Midbrain (tissue), 1 donor: ENCODE results near the gene PCDHB1.

ENCODE experiments used
- DNase-seq: peaks from one replicate; lab custom pipeline; 2025; lab: John Stamatoyannopoulos, UW

Gene PCDHB1, protein sequence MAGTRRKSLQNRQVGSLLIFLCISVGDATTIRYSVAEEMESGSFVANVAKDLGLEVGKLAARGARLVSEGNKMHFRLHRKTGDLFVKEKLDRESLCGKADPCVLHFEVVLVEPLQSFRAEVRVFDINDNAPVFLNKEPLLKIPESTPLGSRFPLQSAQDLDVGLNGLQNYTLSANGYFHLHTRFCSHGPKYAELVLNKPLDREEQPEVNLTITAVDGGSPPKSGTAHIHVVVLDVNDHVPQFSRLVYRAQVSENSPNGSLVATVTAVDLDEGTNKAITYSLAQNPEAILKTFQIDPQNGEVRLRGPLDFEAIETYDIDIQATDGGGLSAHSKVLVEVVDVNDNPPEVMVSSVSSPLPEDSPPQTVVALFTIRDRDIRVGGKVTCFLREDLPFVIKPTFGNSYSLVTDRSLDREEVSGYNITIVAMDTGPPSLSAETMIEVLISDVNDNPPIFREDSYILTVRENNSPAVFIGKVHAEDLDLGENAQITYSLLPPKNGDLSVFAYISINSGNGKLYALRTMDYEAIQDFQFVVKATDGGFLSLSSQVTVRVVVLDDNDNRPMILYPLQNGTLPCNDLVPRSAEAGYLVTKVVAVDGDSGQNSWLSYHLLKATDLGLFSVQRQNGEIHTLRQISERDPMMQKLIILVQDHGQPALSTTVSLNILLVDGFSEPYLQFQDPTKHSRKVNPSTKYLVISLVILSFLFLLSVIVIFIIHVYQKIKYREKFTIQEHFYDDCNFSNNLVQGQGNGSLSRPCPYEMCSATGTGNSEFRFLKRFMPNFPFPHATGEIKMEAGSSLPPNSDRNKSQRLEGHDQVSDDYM

DNA sequence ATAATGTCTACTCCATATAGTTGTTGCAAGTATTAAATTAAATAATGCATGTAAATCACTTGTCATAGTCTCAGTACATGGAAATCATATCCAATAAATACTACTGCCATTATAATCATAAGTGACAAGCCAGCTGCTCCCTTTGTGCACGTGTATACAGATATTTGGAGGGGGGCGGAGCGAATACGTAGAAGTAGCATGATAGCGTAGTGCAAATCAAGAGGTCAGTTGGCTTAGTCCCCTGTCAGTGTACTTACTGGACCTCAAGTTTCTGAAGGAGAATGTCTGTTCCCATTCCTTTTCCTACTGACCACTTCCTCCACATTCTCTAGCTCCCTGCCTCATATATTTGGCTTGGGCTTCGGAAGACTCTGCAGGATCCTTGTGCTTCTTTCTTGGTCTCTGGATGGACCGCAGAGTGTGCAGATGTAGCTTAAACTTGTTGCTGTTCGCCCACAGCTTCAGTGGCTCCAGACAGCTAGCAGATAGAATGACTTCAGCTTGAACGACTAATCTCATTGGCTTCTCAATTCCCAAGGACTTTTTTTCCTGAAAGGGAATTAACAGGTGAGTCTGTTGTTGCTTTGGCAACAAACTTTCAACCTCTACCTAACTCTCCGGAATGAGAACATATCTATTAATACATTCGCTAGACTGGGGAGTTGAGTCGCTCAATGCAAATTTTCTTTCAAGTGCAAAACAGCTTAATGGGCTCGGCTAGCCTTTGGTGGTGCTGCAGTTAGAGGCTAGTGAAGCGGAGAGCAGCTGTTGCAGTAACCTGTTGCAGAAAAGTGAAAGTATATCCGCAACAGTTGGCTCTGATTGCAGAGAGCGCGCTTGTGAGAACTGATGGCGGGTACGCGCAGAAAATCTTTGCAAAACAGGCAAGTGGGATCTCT lies at the start of gene PCDHB1:
TSS of gene PCDHB1 (plus strand) at position 753 of the 899 bp plus-strand sequence. CDS start at position 850, 97 bp downstream.
- no peak for DNase-seq

DNA sequence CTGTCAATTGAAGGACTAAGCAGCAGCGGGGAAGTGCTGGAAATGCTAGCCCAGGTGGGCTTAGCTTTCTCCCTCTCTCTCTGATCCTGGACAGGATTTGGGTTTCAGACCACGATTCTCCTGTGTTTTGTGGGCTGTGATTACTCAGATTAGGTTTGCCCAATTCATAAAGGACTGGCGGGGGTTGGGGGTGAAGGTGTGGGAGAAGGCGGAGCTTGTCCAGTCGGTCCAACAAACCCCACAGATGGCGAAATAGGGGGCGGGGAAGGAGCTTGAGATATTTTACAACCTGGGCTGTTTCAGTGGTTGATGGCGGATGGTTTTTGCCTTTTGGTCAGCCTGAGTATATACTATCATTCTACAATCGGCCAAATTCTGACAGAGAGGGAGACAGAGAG lies 49.7 kb upstream of the PCDHB1 start:
- DNase-seq = no peak

DNA sequence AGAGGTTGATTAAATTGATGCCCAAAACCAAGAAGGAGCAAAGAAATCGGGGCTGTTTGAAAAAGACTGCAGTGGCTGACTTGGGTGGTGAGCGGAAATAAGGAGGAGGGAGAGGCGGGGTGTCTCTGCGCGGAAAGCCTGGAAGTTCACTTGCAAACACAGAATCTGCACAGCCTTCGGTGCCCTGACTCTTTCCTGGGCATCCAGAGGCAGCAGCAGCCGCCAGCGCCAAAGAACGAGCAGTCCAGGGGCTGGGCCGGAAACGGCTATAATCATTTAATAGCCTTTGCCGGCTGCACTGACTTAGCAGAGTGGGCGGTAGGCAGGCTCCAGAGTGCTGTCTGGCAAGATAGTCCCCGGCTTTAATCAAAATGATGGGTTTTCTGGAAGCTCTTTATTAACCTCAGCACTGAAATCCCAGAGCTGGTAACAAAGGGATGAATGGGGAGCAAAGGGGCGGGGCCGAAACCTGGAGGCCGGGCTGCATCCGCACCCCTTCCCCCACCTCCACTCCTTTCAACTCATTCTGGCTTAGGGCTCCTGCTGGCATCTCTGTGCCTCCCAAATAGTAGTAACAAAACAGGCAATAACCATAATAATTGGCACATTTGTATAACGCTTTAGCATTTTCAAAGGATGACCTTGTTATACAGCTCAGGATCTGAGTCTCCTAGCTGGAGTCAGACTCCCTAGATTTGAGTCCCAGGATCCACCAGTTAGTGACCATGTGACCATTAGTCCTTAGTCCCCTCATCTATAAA lies 49.1 kb upstream of the PCDHB1 start:
- no peak for DNase-seq

DNA sequence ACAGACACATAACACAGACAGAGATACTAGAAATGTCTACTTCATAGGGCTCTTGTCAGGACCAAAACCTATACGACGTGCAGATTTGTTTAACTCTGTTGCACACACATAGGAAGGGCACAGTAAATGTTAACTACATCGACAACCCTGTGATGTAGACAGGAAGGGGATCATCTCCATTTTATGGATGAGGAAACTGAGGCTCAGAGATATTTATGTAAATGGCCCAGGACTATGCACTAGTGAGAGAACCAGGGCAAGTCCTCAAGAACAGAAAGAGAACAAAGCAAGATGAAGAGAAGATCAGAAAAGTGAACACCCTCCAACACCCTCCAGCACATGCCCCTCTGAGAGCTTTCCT lies 48.6 kb upstream of the PCDHB1 start:
- no peak for DNase-seq

DNA sequence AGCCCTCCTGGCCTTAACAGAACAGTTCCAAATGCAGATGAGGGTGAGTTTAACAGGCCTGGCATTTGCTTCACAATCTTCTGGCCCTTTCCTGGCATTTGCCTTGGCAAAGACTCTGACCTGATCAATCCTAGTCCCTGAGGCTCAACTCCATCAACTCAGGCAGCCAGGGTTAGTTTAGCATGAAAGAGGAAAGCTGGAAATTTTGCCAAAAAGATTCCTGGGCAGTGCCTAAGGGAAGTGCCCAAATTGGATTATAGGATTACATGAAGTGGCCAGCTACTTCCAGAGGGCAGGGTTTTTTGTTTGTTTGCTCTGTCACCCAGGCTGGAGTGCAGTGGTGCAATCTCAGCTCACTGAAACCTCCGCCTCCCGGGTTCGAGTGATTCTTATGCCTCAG lies 48.1 kb upstream of the PCDHB1 start:
- DNase-seq = no peak

DNA sequence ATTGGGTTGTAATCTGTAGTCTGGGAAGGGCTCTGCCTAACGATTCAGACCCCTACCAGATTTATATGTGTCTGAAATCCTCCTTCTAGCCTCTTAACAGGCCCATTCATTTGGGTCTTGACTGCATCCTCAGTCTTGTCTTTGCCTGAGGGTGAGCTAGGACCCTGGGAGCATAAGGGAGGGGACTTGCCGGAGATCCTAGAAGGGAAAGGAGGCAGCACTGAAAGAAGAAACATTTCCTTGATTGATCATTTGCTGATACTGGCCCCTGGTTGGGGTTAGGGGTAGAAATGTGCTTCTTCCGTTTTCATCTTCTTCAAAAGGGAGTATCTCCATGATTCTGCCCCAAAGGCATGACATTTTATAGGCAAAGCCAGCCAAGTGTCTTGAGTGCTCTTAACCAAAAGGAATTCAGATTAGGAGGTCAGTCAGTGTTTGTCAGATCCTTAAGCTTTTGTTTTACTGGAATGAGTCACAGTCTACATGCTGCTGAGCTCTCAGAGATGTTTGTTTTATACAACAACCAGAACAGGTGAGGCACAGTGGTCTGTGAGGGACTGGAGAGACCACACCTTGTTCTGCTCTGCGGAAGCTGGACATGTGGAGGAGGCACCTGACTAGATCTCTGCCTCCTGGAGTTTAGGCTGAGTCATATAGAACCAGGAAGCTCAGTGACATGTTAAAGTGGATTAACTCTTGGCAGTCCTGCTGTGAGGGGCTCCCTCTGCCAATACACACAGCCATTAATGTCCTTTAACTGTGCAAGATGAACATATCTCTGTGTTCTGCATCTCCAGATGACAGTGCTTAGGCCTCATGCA lies 47.2 kb upstream of the PCDHB1 start:
- DNase-seq = no peak

DNA sequence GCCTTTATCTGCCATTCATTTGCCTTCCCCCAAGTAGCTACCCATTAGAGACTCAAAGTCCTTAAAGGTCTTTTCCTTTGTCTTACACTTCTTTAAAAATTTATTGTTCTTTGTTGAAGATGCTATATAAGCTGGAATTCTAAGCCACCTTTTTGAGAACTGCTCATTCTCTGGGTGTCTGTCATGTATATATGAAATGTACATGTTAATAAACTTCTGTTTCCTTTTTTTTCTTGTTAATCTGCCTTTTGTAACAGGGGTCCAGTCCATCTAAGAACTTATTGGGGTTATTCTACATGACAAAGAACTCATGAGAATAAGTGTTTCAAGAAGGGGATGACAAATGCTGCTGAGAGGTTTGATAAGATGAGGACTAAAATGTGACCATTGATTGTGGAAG lies 43.4 kb upstream of the PCDHB1 start:
- DNase-seq = no peak

DNA sequence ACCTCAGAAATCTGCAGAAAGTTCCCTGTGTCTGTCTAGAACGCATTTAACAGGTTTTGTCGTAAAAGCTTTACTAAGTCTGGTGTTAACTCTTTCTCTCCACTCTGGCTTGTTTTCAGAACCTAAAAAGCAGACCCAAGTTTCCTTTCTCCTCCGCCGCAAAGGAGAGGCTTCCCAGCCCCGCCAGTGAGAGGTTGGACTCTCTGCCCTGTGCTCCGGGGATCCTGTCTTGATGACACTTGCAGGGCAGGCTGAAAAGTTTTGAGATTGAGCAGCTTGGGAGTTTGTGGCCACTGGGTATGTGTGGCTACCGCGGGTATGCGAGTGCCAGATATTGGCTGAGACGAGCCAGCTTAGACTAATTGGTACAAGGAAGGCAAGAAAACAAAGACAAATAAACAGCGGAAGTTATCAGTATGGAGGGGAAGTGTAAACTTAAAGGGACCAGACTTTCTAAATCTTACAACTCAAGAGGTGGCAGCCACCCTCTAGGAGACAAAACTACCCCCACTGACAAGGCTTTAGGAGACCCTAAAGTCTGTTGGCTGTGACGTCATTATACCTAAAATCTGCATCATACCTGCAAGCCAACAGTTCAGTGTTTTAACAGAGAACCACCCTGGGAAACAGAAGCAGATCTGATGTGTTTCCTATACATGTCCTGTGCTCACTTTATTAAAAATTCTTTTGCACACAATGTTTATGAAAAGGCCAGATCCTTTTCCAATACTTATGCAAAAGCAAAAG lies 41.0 kb upstream of the PCDHB1 start:
- DNase-seq = no peak

DNA sequence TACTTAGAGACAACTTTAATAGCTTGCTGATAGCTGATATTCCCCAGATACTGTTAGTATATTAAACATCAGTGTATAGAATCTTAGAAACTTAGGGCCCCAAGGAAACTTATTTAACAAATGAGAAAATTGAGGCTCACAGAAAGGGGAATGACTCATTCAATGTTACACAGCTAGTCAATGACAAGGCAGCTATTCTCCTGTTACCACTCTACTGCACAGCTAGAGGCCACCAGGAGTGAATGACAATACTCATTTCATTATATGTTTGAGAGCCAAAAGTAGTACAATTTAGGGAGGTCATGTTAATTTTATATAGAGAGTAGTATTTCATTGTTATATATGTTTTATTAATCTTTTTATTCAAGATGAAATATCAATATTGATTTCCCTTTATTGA lies 33.2 kb upstream of the PCDHB1 start:
- no peak for DNase-seq

DNA sequence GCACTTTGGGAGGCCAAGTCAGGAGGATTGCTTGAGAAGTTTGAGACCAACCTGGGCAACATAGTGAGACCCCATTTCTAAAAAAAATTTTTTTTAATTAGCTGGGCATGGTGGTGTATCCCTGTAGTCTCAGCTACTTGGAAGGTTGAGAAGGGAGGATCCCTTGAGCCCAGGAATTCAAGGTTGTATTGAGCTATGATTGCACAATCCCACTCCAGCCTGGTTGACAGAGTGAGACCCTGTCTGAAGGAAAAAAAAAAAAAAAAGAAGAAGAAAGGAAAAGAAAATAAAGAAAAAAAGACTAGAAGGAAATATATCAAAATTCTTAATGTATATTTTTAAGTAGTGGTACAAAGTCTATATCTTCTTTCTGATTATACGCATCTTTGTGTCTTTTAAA lies 28.8 kb upstream of the PCDHB1 start:
- no peak for DNase-seq

DNA sequence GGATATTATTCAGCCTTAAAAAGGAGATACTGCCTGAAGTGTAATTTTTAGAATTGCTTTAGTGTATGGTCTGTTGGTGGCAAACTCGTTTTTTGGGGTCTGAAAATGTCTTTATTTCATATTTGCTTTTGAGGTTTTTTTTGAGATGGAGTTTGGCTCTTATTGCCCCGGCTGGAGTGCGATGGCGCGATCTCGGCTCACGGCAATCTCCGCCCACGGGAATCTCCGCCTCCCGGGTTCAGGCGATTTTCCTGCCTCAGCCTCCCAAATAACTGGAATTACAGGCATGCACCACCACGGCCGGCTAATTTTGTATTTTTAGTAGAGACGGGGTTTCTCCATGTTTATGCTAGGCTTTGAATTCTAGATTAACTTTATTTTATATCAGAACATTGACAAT lies 20.2 kb upstream of the PCDHB1 start:
- no peak for DNase-seq

DNA sequence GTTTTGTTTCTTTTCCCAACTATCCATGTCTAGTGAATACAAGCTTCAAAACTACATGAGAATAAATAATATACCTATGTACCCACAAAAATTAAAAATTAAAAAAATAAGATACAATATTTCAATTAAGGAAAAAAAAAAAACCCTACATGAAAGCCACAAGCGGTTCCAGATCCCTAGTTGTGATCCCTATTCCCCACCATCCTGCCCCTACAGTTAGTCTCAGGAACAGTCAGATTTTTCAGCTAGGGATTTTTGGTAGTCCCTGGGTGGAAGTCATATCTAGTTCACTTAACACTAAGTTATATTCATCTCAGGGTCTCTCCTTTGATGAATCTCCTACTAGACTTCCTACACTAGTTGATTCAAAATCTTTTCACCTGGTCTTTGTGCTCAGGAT lies 18.5 kb upstream of the PCDHB1 start:
- no peak for DNase-seq

DNA sequence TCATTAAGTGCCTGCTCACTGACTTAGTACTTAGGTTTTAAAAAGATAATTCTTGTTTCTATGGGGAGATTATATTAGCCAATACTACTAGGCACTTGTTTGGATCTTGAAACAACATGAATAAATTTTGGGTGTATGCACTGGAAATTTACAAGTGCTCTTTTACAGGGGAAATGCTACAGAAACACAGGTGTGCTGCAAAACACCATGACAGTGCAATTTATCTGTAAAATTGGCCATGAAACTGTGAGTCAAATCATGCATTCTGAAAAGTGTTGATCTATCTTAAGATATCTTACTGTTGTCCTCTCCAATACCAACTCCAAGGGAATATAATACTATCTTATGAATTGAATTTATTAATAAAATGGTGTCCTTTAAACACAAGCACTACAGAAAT lies 12.1 kb upstream of the PCDHB1 start:
- no peak for DNase-seq

DNA sequence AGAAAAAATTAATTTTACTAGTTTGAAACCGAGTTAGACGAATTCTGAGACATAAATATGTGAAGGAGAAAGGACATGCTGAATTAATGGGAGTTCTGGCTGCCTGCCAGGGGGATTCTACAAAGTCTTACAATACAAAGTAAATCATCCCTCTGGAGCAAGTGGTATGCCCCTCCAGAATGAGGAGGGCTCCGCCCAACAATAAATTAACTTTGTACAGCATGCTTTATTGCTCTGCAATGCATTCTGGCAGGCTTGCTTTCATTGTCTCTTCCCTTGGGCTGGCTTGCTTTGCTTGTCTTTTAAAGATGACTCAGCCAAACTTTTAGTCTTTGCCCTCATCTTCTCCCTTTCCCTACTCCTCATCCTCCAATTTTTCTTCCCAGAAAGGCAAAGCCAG lies 11.7 kb upstream of the PCDHB1 start:
- DNase-seq = no peak

DNA sequence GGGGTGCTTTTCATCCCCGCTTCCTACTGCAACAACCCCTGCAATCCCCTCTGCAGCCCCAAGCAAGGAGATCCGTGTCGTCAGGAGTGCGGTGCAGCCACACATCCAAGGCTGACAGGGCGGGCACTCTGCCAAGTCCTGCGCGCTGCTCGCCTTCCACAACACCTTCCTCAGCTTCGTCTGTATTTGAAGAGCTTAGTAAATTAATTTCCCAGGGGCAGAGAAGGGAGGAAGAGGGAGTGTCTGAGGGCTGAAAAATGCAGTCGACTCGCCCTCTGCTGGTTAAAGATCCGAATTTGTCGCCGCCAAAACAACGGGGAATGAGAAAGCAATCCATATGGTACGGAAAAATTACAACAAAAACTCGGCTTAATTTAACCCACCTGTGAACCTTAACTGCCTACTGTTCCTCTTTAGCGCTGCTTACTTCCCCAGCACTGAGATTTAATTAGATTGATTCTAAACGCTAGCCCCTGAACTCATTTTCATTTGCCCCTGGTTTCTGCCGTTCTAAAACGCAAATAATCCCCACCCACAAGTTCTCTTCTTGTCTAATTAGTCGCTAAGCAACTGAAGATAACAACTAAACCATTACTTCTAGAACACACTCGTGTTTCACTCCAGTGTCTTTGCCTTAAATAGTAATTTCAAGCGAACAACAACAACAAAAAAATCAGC lies 10.9 kb upstream of the PCDHB1 start:
- peak; percentile 82 for DNase-seq

DNA sequence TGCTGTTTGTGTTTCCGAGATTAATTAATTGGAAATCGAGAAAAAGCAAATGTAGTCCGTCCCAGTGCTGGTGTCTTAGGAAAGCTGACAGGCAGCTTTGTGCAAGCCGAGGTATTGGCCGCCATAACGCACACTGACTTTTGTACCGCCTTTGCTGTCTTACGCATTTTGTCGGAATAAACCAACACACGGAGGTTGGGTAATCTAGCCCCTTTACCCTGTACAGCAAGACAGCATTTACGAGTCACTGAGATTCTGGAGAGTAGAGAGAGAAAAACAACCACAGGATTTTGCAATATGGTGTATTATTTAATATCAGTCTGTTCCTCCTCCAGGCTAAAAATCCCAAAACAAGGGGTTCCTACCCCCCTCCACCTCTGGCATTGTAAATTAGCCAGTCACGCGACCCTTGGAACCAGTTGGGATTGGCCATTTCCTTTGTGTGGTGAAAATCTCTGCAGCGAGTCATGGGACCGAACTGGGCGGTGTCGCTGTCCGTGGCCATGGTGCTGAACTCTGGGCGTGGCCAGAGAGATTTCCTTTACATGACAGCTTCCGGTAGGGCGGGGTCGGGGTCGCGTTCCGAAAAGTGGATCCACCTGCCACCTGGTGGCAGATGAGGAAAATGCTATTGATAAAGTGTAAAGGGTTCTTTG lies 10.3 kb upstream of the PCDHB1 start:
- DNase-seq = peak; percentile 97

DNA sequence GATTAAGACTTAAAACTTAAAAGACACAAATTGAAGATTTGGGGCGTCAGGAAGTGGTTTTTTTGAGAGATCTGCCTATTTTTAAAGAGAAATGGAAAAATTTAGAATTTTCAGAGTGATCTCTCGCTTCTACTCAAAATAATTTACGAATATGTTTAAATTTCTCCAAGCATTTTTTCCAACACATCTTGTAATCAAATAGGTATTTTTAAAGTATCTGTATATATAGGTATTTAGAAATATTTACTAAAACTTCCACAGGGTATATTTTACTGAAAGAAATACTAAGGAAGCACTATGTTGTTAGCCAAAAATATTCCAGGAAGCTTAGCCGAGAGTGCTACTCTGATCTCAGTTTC lies 9.8 kb upstream of the PCDHB1 start:
- no peak for DNase-seq

DNA sequence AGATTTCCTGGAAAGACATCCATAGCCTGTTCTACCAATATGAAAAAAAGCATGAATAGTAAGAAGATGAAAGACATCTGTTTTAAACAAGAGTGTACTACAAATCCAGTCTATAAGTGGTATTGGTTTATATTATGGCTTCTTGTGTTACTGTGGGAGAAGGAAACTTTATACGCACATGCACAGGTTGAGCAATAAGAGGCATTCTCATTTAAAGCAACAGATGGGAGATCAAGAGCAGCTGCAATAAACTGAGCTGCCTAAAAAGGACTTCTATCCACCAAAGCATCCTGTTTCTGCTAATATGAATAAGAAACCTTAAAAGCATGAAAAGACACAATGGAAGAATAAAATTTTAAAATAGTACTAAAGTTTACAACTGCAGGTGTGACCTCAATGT lies 8.6 kb upstream of the PCDHB1 start:
- no peak for DNase-seq

DNA sequence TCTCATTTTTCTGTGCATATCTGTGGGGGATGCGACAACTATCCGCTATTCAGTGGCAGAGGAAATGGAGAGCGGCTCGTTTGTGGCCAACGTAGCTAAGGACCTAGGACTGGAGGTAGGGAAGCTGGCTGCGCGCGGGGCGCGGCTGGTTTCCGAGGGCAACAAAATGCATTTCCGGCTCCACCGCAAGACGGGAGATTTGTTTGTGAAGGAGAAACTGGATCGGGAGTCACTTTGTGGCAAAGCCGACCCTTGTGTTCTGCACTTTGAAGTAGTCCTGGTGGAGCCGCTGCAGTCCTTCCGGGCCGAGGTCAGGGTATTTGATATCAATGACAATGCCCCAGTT lies 320 bp downstream of the PCDHB1 start:
- no peak for DNase-seq
